HFF-Myc (cell line): ENCODE results near the gene CLIP1.
"Not testable (repeated sequence)": the region's sequence is repeated elsewhere in the genome, so short reads cannot be mapped to it uniquely, and the experiment has no call there.

Experiments used
- DNase-seq: peaks from one replicate; pipeline ENCODE4 v3.0.0-alpha.2; 2011; ENCODE audit warnings: low read depth; ENCODE audit errors: extremely low read depth
- H3K4me3 ChIP-seq: replicated peaks from 2 replicates; pipeline ENCODE4 v1.5.1; 2011; ENCODE audit warnings: low read depth, mild to moderate bottlenecking, control low read depth, low read length
- TF ChIP-seq, protein P1 (sequence below): IDR thresholded peaks from 2 replicates; pipeline ENCODE4 v1.5.1; 2012; ENCODE audit warnings: mild to moderate bottlenecking, low read depth, low read length, control low read depth; ENCODE audit errors: missing control alignments

The CLIP1 gene

DNA sequence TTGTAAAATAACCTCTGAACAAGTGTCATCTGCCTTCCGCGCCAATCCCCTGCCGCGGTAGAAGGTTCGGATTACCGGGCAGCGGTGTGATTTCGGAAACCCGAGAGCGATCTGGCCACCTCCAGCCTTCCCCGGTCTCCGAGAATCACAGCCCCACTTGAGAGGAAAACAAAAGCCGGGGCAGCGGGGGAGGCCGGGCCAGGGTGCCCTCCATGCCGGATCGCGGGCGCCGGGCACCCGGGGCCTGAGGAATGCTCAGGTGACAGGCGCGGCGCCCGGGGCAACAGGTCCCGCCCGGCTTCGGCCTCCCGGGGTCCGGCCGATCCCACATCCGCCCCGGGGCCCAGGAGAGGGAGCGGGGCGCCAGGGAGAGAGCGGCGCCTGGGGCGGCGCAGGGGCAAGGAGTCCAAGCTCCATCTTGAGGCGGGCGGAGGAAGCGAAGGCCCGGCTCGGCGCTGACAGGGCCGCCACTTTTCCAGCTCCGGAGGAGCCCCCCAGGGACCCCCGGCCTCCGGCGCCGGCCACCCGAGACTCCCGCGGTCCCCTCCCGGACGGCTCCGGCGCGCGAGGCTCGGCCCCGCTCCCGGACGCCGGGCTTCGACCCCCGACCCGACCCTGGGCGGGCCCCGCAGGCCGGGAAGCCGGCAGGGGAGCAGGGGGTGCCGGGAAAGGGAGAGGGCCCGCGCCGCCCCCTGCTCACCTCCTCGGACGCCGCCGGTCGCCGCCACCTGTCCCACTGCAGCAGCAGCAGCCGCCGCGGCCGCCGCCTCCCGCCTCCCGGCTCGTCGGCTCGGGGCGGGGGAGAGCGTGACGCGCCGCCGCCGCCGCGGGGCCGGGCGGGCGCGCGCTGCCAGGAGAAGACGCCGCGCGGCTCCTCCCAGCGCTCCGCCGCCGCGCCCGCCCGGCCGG is at the start of gene CLIP1:
TSS of gene CLIP1 (minus strand) at position 849 of the 909 bp plus-strand sequence. CDS start 42,217 bp downstream, outside the sequence.
- TF ChIP-seq, protein P1, sequence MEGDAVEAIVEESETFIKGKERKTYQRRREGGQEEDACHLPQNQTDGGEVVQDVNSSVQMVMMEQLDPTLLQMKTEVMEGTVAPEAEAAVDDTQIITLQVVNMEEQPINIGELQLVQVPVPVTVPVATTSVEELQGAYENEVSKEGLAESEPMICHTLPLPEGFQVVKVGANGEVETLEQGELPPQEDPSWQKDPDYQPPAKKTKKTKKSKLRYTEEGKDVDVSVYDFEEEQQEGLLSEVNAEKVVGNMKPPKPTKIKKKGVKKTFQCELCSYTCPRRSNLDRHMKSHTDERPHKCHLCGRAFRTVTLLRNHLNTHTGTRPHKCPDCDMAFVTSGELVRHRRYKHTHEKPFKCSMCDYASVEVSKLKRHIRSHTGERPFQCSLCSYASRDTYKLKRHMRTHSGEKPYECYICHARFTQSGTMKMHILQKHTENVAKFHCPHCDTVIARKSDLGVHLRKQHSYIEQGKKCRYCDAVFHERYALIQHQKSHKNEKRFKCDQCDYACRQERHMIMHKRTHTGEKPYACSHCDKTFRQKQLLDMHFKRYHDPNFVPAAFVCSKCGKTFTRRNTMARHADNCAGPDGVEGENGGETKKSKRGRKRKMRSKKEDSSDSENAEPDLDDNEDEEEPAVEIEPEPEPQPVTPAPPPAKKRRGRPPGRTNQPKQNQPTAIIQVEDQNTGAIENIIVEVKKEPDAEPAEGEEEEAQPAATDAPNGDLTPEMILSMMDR, result peak; percentile 29
- DNase-seq, result no peak
- H3K4me3 ChIP-seq, result peak within 1 kb of the TSS; percentile 87

DNA sequence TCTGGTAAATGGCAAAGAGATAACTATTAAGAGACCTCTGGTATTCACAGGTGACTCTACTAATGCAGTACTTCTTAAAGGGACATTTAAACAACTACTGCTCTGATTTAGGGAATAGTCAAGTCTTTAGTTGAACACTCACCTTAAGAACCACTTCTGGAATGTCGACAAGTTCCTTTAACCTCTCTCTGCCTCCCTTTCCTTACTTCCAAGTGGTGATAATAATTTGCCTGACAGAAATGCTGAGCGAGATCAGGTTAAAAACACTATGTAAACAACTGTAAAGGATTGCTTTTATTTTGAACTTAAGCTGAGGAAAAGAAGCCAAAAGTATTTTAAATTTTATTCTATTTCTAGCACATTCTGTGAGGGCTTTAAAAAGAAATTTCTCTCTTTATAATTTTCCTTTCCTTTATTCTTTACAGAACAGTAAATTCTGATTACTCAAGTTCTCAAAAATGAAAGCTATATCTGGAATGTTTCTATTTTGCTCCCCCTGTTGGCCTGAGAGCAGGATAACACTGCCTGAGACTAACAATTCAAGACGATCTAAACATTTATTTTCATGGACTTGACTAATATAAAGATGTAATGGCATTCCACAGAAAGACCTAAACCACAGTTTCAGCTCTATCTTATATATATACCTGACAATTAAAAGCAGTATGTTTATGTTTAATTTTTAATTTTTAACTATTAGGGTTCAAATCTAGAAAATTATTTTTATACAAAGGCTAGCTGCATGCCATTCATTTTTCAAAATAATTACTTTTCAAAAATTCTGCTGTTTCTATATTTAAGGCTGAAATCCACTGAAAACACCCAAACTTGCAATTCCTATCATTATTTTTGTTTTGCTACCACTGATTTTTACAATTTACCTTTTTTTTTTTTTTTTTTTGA is 49.1 kb upstream of the CLIP1 start:
- peak; percentile 54 for DNase-seq
- TF ChIP-seq, protein P1, result peak; percentile 70
- H3K4me3 ChIP-seq, result no peak overlapping the region

- not testable (repeated sequence) for H3K4me3 ChIP-seq, DNase-seq
Observed at GRCh38 chr12:122470576-122470975, 48.1 kb upstream of the CLIP1 start.

DNA sequence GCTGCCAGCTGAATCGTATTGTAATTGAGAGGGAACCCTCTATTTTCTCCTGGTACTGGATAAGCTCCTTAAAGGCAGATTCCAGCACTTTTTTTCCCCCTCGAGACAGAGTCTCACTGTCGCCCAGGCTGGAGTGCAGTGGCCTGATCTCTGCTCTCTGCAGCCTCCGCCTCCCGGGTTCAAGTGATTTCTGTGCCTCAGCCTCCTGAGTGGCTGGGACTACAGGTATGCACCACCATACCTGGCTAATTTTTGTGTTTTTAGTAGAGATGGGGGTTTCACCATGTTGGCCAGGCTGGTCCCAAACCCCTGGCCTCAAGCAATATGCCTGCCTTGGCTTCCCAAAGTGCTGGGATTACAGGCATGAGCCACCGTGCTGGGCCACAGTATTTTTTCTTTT is 47.4 kb upstream of the CLIP1 start:
- not testable (repeated sequence) for DNase-seq, H3K4me3 ChIP-seq

GRCh38 chr12:122467983-122468382 is 45.5 kb upstream of the CLIP1 start:
- no peak for DNase-seq
- TF ChIP-seq, protein P1, result no peak
- no peak overlapping the region for H3K4me3 ChIP-seq

GRCh38 chr12:122464317-122465042 is 42.0 kb upstream of the CLIP1 start:
- DNase-seq, result peak; percentile 69

DNA sequence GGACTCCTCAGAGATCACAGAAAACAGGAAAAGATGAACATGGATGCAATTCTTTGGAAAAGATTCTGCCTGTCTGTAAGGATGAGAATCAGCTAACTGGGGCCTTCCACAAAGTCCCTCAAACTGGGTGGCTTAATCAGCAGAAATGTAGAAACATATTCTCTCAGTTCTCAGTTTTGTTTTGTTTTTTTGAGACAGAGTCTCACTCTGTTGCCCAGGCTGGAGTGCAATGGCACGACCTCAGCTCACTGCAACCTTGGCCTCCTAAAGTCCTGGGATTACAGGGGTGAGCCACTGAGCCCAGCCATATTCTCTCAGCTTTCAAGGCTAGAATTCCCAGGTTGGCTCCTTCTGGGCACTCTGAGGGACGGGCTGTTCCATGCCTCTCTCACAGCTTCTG is 38.2 kb upstream of the CLIP1 start:
- TF ChIP-seq, protein P1, result no peak
- no peak overlapping the region for H3K4me3 ChIP-seq
- no peak for DNase-seq

More at GRCh38 chr12:122464317-122465042, 42.0 kb upstream of the CLIP1 start:
- not testable (repeated sequence) for H3K4me3 ChIP-seq

DNA sequence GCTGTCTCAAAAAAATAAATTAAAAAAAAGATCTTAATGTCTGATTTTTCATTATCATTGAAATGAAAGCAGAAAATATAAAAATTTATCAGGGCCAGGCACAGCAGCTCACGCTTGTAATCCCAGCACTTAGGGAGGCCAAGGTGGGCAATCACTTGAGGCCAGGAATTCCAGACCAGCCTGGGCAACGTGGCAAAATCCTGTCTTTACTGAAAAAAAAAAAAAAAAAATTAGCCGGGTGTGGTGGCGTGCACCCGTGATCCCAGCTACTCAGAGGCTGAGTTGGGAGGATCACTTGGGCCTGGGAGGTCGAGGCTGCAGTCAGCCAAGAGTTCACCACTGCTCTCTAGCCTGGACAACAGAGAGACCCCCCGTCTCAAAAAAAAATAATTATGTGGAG is 37.6 kb upstream of the CLIP1 start:
- H3K4me3 ChIP-seq, result no peak overlapping the region
- TF ChIP-seq, protein P1, result no peak
- DNase-seq, result no peak
